ENCODE measurements around the gene SULT4A1. TPM values are rescaled to one million over a fixed set of nuclear protein-coding genes. Genes with fewer than 3 reads are reported as not detected.

The SULT4A1 gene
- total and polyA plus RNA-seq, 2 of the 8 experiments (the other 6 are each of a cell fraction or from before 2014, with no cell fraction given) = 9.1 to 11.8 TPM

DNA sequence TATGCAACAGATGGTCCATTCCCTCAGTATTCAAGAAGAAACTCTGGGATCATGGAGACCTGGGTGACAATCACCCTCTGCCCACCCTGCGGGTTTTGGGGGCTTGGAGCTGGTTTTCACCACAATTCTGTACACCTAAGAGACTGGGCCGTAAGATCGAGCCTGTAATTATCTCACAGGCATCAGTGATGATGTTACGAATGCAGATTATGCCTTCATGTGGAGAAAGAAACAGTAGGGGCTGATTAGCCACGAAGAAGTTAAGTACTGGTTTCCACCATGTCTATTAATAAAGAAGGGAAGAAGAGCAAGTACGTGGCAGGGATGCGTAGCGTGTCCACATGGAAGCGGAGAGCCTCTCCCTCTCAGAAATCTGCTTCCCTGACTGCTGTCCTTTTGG is 44.9 kb downstream of the SULT4A1 start:
- Histone ChIP-seq H3K9me3 (ENCODE audit: insufficient read depth in 2 of 2, low read depth in 1 of 2, low read length in 1 of 2) (no peaks in the 10 kb centered on the region), H3K23me2 (ENCODE audit: low read depth, low read length) (peaks cover 5% of the 10 kb centered on the region), H2BK20ac (ENCODE audit: low read length) (no peak overlapping the region), H3K4ac (replicated peaks; ENCODE audit: insufficient read length, low read depth, low read length) (no peak overlapping the region), H4K20me1 (replicated peaks in 1 of 2; ENCODE audit: control insufficient read depth in 1 of 2, insufficient read depth in 2 of 2, low read length in 2 of 2) (no peaks in the 10 kb centered on the region), H2BK120ac (replicated peaks; ENCODE audit: low read depth, low read length) (no peak overlapping the region), H3K56ac (replicated peaks; ENCODE audit: insufficient read length, low read depth, low read length) (no peak overlapping the region), H2BK5ac (ENCODE audit: low read depth, low read length) (no peak overlapping the region), H4K5ac (ENCODE audit: insufficient read length, low read depth, low read length) (no peak overlapping the region), H3K79me2 (ENCODE audit: control insufficient read depth in 1 of 2, insufficient read depth in 2 of 2, low read length in 2 of 2) (no peaks in the 10 kb centered on the region), H3K18ac (ENCODE audit: extremely low read depth, low read length) (no peak overlapping the region), H4K91ac (replicated peaks; ENCODE audit: insufficient read length, low read length) (no peak overlapping the region), H3K4me2 (ENCODE audit: insufficient read depth in 1 of 2, low read depth in 2 of 2, low read length in 2 of 2) (no peak overlapping the region), H2AK5ac (ENCODE audit: low read depth, low read length) (no peak overlapping the region), H3K4me3 (ENCODE audit: extremely low read depth in 1 of 4, insufficient read depth in 2 of 4, low read depth in 3 of 4, low read length in 4 of 4) (no peak overlapping the region), H3K14ac (ENCODE audit: insufficient read length) (no peak overlapping the region), H2BK12ac (ENCODE audit: low read depth, low read length) (no peak overlapping the region), H3K4me1 (replicated peaks in 1 of 4; ENCODE audit: control insufficient read depth in 3 of 4, insufficient read depth in 4 of 4, low read length in 3 of 4) (peaks cover 0 to 13% (median 8%) of the 10 kb centered on the region in 4 experiments; a peak in 6 of 7 replicates), H3K23ac (ENCODE audit: insufficient read length) (no peak overlapping the region), H4K8ac (ENCODE audit: extremely low read depth, insufficient read depth, low read length) (no peak overlapping the region), H3K27ac (ENCODE audit: low read depth, low read length) (no peak overlapping the region), H3K27me3 (replicated peaks in 1 of 4; ENCODE audit: control insufficient read depth in 3 of 4, extremely low read depth in 1 of 4, insufficient read depth in 3 of 4, low read length in 3 of 4) (no peaks in the 10 kb centered on the region), H3K36me3 (ENCODE audit: control insufficient read depth in 2 of 4, insufficient read depth in 4 of 4, low read length in 3 of 4) (no peaks in the 10 kb centered on the region), H3K9ac (replicated peaks in 1 of 4; ENCODE audit: extremely low read depth in 1 of 4, low read depth in 3 of 4, low read length in 3 of 4) (no peak overlapping the region), H2BK15ac (ENCODE audit: low read length) (no peak overlapping the region), H2AFZ (ENCODE audit: low read length) (no peak overlapping the region), H3K79me1 (ENCODE audit: low read depth, low read length) (peaks cover 5% of the 10 kb centered on the region; the same call in 1 of the 2 replicates)
- 89% methylated on average over 9 of the region's 9 CpGs; no CpG with 5 or more reads in 1 of the 2 experiments for WGBS, 2 experiments (ENCODE audit: extremely low coverage in 1 of 2, insufficient coverage in 1 of 2, insufficient read length in 1 of 2, insufficient replicate concordance in 2 of 2, low coverage in 1 of 2, low lambda C conversion rate in 2 of 2, missing lambda C conversion rate in 1 of 2)
- FAIRE-seq (no peak), DNase-seq (ENCODE audit: low read depth in 1 of 2, low spot score in 2 of 2) (no peak)
- ChIA-PET CTCF (ENCODE audit: partially characterized antibody) (interaction anchor here (1.0 to 1.2 kb wide), 2 partner anchors 11 to 20 kb away, joined by 3 to 4 read pairs; no protein-coding TSS in a partner anchor), POLR2A (ENCODE audit: partially characterized antibody) (interaction anchor here (0.7 to 1.7 kb wide), 4 partner anchors 15 to 51 kb away, joined by 3 read pairs; no protein-coding TSS in a partner anchor)
- TF ChIP-seq MAX (IDR thresholded peaks at IDR 0.05) = no peak
- no peak for TF ChIP-seq PHF8 (conservative IDR thresholded peaks at IDR 0.05; ENCODE audit: low read depth, low read length)
- TF ChIP-seq TEAD4 (IDR thresholded peaks at IDR 0.05; ENCODE audit: low read depth, low read length) = no peak
